K562 (cell line): ENCODE data around the gene SAMM50. TPM values are rescaled to one million over a fixed set of nuclear protein-coding genes. Genes with fewer than 3 reads are reported as not detected.

Experiments
- ATAC-seq: fragments of 200-7000 bp; cut with Tn5 transposase; 3 replicates; pipeline ENCODE4 v1.9.1; 2020; ENCODE audit warnings: moderate library complexity
- BruUV-seq: library from RNA; stranded (reverse); fragments of 400-500 nt; replicated peaks from 2 replicates; lab custom pipeline; 2021; lab: Mats Ljungman, UMichigan
- CTCF ChIA-PET: fragments of 300-600 bp; formaldehyde crosslinking; extraction: SDS; loops from one replicate; lab custom pipeline; 2021; ENCODE audit warnings: low intra/inter-chr PET ratio; lab: Yijun Ruan, JAX
- POLR2A ChIA-PET: fragments of 300-600, 350-650 bp; sonication (Branson Sonifier 250); formaldehyde crosslinking; extraction: SDS; loops from one replicate; lab custom pipeline; 2021; ENCODE audit warnings: antibody characterized with exemption, inconsistent platforms; lab: Yijun Ruan, JAX
- DNase-seq, 4 experiments: peaks; one replicate each; pipeline versions ENCODE4 v3.0.0 to v3.0.0-alpha.2; 2011 to 2018; ENCODE audit warnings: low spot score in 3 of 4, mixed read lengths in 3 of 4; ENCODE audit errors: extremely low read depth in 1 of 4
- FAIRE-seq: peaks from 2 replicates; lab custom pipeline; 2011; peaks lifted over from hg19 to GRCh38; lab: Jason Lieb, UNC
- H2AFZ ChIP-seq: 2 replicates; pipeline ENCODE4 v1.6.0; 2011; ENCODE audit warnings: low read depth, low read length, control low read depth, inconsistent platforms
- H3K27ac ChIP-seq: fragments of 200-600 bp; 3 replicates; pipeline ENCODE4 v1.8.0; 2011; ENCODE audit warnings: low read depth, mild to moderate bottlenecking, control low read depth, inconsistent platforms, low read length, moderate library complexity, mixed read lengths; ENCODE audit errors: extremely low read depth
- H3K27me3 ChIP-seq, 2 experiments: fragments of 300-600 bp in 1 of 2; 2 replicates in 1 of 2; 3 replicates in 1 of 2; pipeline versions ENCODE4 v1.6.0 to v1.8.0; 2011; ENCODE audit warnings: inconsistent platforms in 2 of 2, low read length in 2 of 2, mild to moderate bottlenecking in 1 of 2, mixed read lengths in 1 of 2, moderate library complexity in 1 of 2; ENCODE audit not compliant: control insufficient read depth in 2 of 2, insufficient read depth in 2 of 2
- H3K36me3 ChIP-seq: fragments of 300-600 bp; 3 replicates; pipeline ENCODE4 v1.8.0; 2011; ENCODE audit warnings: mild to moderate bottlenecking, low read length, inconsistent platforms; ENCODE audit not compliant: control insufficient read depth, insufficient read depth
- H3K4me1 ChIP-seq, 2 experiments: fragments of 200-600 bp in 1 of 2; replicated peaks in 1 of 2; 2 replicates in 1 of 2; 3 replicates in 1 of 2; pipeline versions ENCODE4 v1.5.1 to v1.8.0; 2011; ENCODE audit warnings: inconsistent platforms in 2 of 2, low read length in 2 of 2, mild to moderate bottlenecking in 1 of 2, mixed read lengths in 1 of 2, moderate library complexity in 1 of 2; ENCODE audit not compliant: control insufficient read depth in 2 of 2, insufficient read depth in 2 of 2
- H3K4me2 ChIP-seq: 2 replicates; pipeline ENCODE4 v1.6.1; 2011; ENCODE audit warnings: low read length, control low read depth, inconsistent platforms, mixed read lengths; ENCODE audit not compliant: insufficient read depth
- H3K4me3 ChIP-seq: fragments of 200-600 bp; sonication (generic), shearing (Covaris generic); 2 replicates; pipeline ENCODE4 v1.5.1; 2016; ENCODE audit warnings: control low read depth, inconsistent platforms
- H3K79me2 ChIP-seq: fragments of 200-600 bp; 3 replicates; pipeline ENCODE4 v1.8.0; 2011; ENCODE audit warnings: low read length, inconsistent platforms; ENCODE audit not compliant: control insufficient read depth, insufficient read depth
- H3K9ac ChIP-seq, 2 experiments: 2 replicates each; pipeline versions ENCODE4 v1.6.0 to v1.6.1; 2011; ENCODE audit warnings: low read depth in 2 of 2, low read length in 2 of 2, control low read depth in 1 of 2, inconsistent platforms in 1 of 2, mild to moderate bottlenecking in 1 of 2, mixed read lengths in 1 of 2; ENCODE audit not compliant: insufficient read depth in 1 of 2
- H3K9me1 ChIP-seq: one replicate; pipeline ENCODE4 v1.6.0; 2011; ENCODE audit warnings: inconsistent platforms, mild to moderate bottlenecking, low read length, moderate library complexity; ENCODE audit not compliant: control insufficient read depth, insufficient read depth
- H3K9me3 ChIP-seq: replicated peaks from 2 replicates; pipeline ENCODE4 v1.5.1; 2011; ENCODE audit warnings: low read depth, low read length, inconsistent platforms; ENCODE audit not compliant: control insufficient read depth, insufficient read depth
- H4K20me1 ChIP-seq: replicated peaks from 2 replicates; pipeline ENCODE4 v1.6.1; 2011; ENCODE audit warnings: low read length, inconsistent platforms, mixed read lengths; ENCODE audit not compliant: control insufficient read depth, insufficient read depth
- CREB5 ChIP-seq: fragments of 250-450 bp; sonication (Bioruptor Pico); IDR thresholded peaks from 2 replicates; pipeline ENCODE4 v1.5.0; 2020; ENCODE audit warnings: mild to moderate bottlenecking
- E2F5 ChIP-seq: sonication (generic); formaldehyde crosslinking; IDR thresholded peaks from 2 replicates; pipeline ENCODE4 v1.8.0; 2022; ENCODE audit warnings: mild to moderate bottlenecking, missing genetic modification reagents
- FOXK1 ChIP-seq: sonication (generic); formaldehyde crosslinking; IDR thresholded peaks from 2 replicates; pipeline ENCODE4 v1.8.0; 2022; ENCODE audit warnings: missing genetic modification reagents, mild to moderate bottlenecking, borderline replicate concordance
- MCM7 ChIP-seq, 2 experiments: fragments of 450-650 bp; IDR thresholded peaks; 2 replicates each; pipeline ENCODE4 v1.6.1; 2016 to 2018
- MEIS2 ChIP-seq: fragments of 450-650 bp; IDR thresholded peaks from 2 replicates; pipeline ENCODE4 v1.6.1; 2014; ENCODE audit warnings: mild to moderate bottlenecking; ENCODE audit not compliant: partially characterized antibody
- NELFE ChIP-seq: IDR thresholded peaks from 2 replicates; pipeline ENCODE4 v1.6.1; 2011; ENCODE audit warnings: mild to moderate bottlenecking; ENCODE audit not compliant: insufficient read depth, insufficient read length
- POLR2B ChIP-seq: fragments of 450-650 bp; IDR thresholded peaks from 2 replicates; pipeline ENCODE4 v1.6.1; 2018; ENCODE audit warnings: low read depth; ENCODE audit not compliant: partially characterized antibody
- POLR2G ChIP-seq: fragments of 200-400 bp; formaldehyde crosslinking; IDR thresholded peaks from 2 replicates; pipeline ENCODE4 v1.6.1; 2017; ENCODE audit warnings: low read depth, mild to moderate bottlenecking, antibody characterized with exemption, low read length, moderate library complexity
- SRF ChIP-seq, 2 experiments: fragments of 250-450, 450-650 bp in 1 of 2; sonication (Bioruptor Pico) in 1 of 2; sonication (generic) in 1 of 2; formaldehyde crosslinking; IDR thresholded peaks; 2 replicates each; pipeline versions ENCODE4 v1.5.0 to v1.5.1; 2020 to 2022; ENCODE audit warnings: mild to moderate bottlenecking in 1 of 2, missing genetic modification reagents in 1 of 2
- TBP ChIP-seq: optimal IDR thresholded peaks from 2 replicates; pipeline ENCODE3; 2011; ENCODE audit warnings: low read depth, low read length, improper control_type of control experiment
- YY1 ChIP-seq, 3 experiments: IDR thresholded peaks; 2 replicates each; pipeline ENCODE4 v1.6.1; 2011; ENCODE audit warnings: low read length in 2 of 3, mild to moderate bottlenecking in 2 of 3, moderate library complexity in 2 of 3, borderline replicate concordance in 1 of 3, control low read depth in 1 of 3, low read depth in 1 of 3; ENCODE audit not compliant: insufficient read depth in 3 of 3, insufficient replicate concordance in 2 of 3, control insufficient read depth in 1 of 3, insufficient read length in 1 of 3; ENCODE audit errors: extremely low read depth in 1 of 3
- ZFX ChIP-seq: sonication (generic); formaldehyde crosslinking; IDR thresholded peaks from 2 replicates; pipeline ENCODE4 v1.8.0; 2022; ENCODE audit warnings: mild to moderate bottlenecking, missing genetic modification reagents, moderate library complexity
- ZNF253 ChIP-seq: fragments of 250-450 bp; sonication (Bioruptor Pico); conservative IDR thresholded peaks from 2 replicates; pipeline ENCODE4 v1.6.1; 2021; ENCODE audit warnings: mild to moderate bottlenecking
- ZNF280A ChIP-seq: fragments of 450-650 bp; IDR thresholded peaks from 2 replicates; pipeline ENCODE4 v1.6.1; 2018; ENCODE audit warnings: mild to moderate bottlenecking, low read depth; ENCODE audit not compliant: partially characterized antibody
- WGBS: fragments of 100-300 bp; shearing (Covaris generic); methylation state at CpG from one replicate; pipeline ENCODE4 v1.1.6; 2016; ENCODE audit warnings: low coverage, mixed read lengths; ENCODE audit not compliant: insufficient coverage; ENCODE audit errors: missing lambda C conversion rate; 5-methylcytosine and 5-hydroxymethylcytosine counted together
- in situ Hi-C: fragments of 300-500 bp; cut with MboI; formaldehyde crosslinking; loops from 4 replicates; pipeline ENCODE4 v1.15.0; 2018; ENCODE audit warnings: inconsistent platforms, mixed read lengths
- intact Hi-C: fragments of 100-400 bp; cut with micrococcal nuclease; formaldehyde crosslinking; loops from 2 replicates; pipeline ENCODE4 v1.14.2; 2022
- polyA plus RNA-seq, 8 experiments: library from polyadenylated mRNA; depleted of rRNA in 4 of 8; stranded (reverse) in 5 of 8; unstranded in 3 of 8; fragments of >200 nt; fragmentation: Nextera tagmentation in 2 of 8; fragmentation: Illumina TruSeq in 1 of 8; extraction: Ambion mirVana in 2 of 8; extraction: Trizol in 1 of 8; gene quantifications; 2 replicates each; pipeline versions ENCODE4 v1.2.1 to v1.2.3, GENCODE V29; 2011 to 2014; ENCODE audit warnings: inconsistent platforms in 1 of 8, missing spikeins in 1 of 8
- total RNA-seq, 7 experiments: library from RNA; depleted of rRNA in 6 of 7; stranded (reverse); fragments of >200 nt in 6 of 7; fragmentation: Illumina TruSeq in 2 of 7; extraction: Trizol in 2 of 7; gene quantifications; 2 replicates each; pipeline versions ENCODE4 v1.2.1 to v1.2.3, GENCODE V29; 2011 to 2021; ENCODE audit warnings: low replicate concordance in 1 of 7

The SAMM50 gene
- total and polyA plus RNA-seq, 9 of the 15 experiments (the other 6 are each of a cell fraction or from before 2014, with no cell fraction given) = 14.6 to 49.3 (median 38.1) TPM

GRCh38 chr22:44026066-44026629, 70.9 kb downstream of the SAMM50 start (continued):
- peak; percentile 78 for TF ChIP-seq ZFX
- TF ChIP-seq POLR2G = peak; percentile 7; the same call in 1 of the 2 replicates
- no peak for TF ChIP-seq MCM7 (IDR thresholded peaks at IDR 0.05)
- no peak for TF ChIP-seq ZNF253
- no peak for TF ChIP-seq E2F5

- POLR2A ChIA-PET = interaction anchor here (0.5 to 3.1 kb wide), 7 partner anchors 10 to 1413 kb away, joined by 3 to 13 read pairs (median 5); no protein-coding TSS in a partner anchor
- Histone ChIP-seq H4K20me1 (no peaks in the 10 kb centered on the region), H3K79me2 (peaks cover 91% of the 10 kb centered on the region), H3K9ac (peak overlapping the region; percentile 74 to 98), H3K4me1 (peaks cover 31 to 55% of the 10 kb centered on the region in 2 experiments), H3K36me3 (peaks cover 10% of the 10 kb centered on the region; the same call in 2 of the 3 replicates), H3K4me2 (peak overlapping the region; percentile 89), H3K4me3 (peak overlapping the region; percentile 69), H3K27ac (peak overlapping the region; percentile 87), H3K27me3 (no peaks in the 10 kb centered on the region), H3K9me3 (no peaks in the 10 kb centered on the region), H2AFZ (peak overlapping the region; percentile 83), H3K9me1 (peaks cover 6% of the 10 kb centered on the region)
- WGBS = 0% methylated on average over 13 of the region's 28 CpGs
- in situ Hi-C loops (no loop called here), intact Hi-C loops (no loop called here)
- peak; percentile 94 for FAIRE-seq
- peak; percentile 69 for ATAC-seq
- BruUV-seq = no TSS peak
- CTCF ChIA-PET = no interaction called here
- peak; percentile 41 to 82 (median 52) for DNase-seq
- TF ChIP-seq FOXK1 (CRISPR knock-in tag) = no peak
- no peak for TF ChIP-seq POLR2B
- TF ChIP-seq SRF (CRISPR knock-in tag; IDR thresholded peaks at IDR 0.05) = no peak
- no peak for TF ChIP-seq NELFE
- TF ChIP-seq TBP = peak; percentile 45
- TF ChIP-seq ZNF280A = no peak
- peak in 1 of 3 experiments; percentile 11 for TF ChIP-seq YY1 (IDR thresholded peaks at IDR 0.05; ENCODE audit: borderline replicate concordance in 1 of 3, control insufficient read depth in 1 of 3, extremely low read depth in 1 of 3, insufficient read depth in 3 of 3, insufficient read length in 1 of 3, insufficient replicate concordance in 2 of 3, low read depth in 1 of 3, low read length in 2 of 3)
- no peak for TF ChIP-seq CREB5 (CRISPR knock-in tag)
- TF ChIP-seq MEIS2 = no peak
These were observed 71.6 kb downstream of the SAMM50 start for GRCh38 chr22:44026630-44027511.
